ENCODE data around the gene TNK2.

Gene TNK2

GRCh38 chr3:195859061-195859845 lies 49.1 kb downstream of the TNK2 start:
- Histone ChIP-seq H3K9ac (ENCODE audit: low read depth, low read length, poor library complexity) (no peak overlapping the region), H4K8ac (ENCODE audit: low read depth, low read length) (peak overlapping the region; percentile 76), H3K4me1 (ENCODE audit: control insufficient read depth in 2 of 2, insufficient read depth in 1 of 2, low read depth in 1 of 2, low read length in 2 of 2) (peaks cover 10 to 14% of the 10 kb centered on the region in 2 donors), H3K79me1 (ENCODE audit: low read depth, low read length) (no peaks in the 10 kb centered on the region), H3K36me3 (replicated peaks in 1 of 2; ENCODE audit: control insufficient read depth in 2 of 2, insufficient read depth in 2 of 2, low read length in 2 of 2) (no peaks in the 10 kb centered on the region), H4K91ac (ENCODE audit: low read depth, low read length, poor library complexity) (no peak overlapping the region), H3K14ac (ENCODE audit: low read length) (no peak overlapping the region), H3K27ac (replicated peaks; ENCODE audit: low read length) (no peak overlapping the region), H3K27me3 (ENCODE audit: control insufficient read depth in 3 of 3, insufficient read depth in 3 of 3, low read depth in 1 of 3, low read length in 3 of 3) (peaks cover 0 to 4% (median 0%) of the 10 kb centered on the region in 3 experiments), H2AFZ (ENCODE audit: low read length) (peak overlapping the region; percentile 78), H2BK5ac (ENCODE audit: low read length) (no peak overlapping the region), H3K4me2 (ENCODE audit: insufficient read depth, low read length, poor library complexity, severe bottlenecking) (no peak overlapping the region), H3K4me3 (ENCODE audit: low read length in 2 of 2) (no peak overlapping the region), H3K23ac (ENCODE audit: low read depth, low read length, poor library complexity) (no peak overlapping the region), H3K4ac (ENCODE audit: low read length) (no peak overlapping the region), H2BK120ac (ENCODE audit: low read depth, low read length) (no peak overlapping the region), H2BK15ac (ENCODE audit: low read length) (peak overlapping the region; percentile 54), H3K18ac (ENCODE audit: low read length) (peak overlapping the region; percentile 80), H2AK5ac (ENCODE audit: low read depth, low read length) (no peak overlapping the region), H3K9me3 (replicated peaks in 1 of 2; ENCODE audit: control insufficient read depth in 2 of 2, insufficient read depth in 1 of 2, low read depth in 1 of 2, low read length in 2 of 2) (no peaks in the 10 kb centered on the region), H2BK12ac (ENCODE audit: low read length) (no peak overlapping the region)
- DNase-seq (ENCODE audit: low spot score) = peak; percentile 75
- WGBS, 2 donors (ENCODE audit: extremely low coverage in 2 of 2, insufficient read length in 2 of 2, insufficient replicate concordance in 1 of 2) = no CpG with 5 or more reads among the region's 21 CpGs

GRCh38 chr3:195856410-195857084 lies 51.8 kb downstream of the TNK2 start:
- WGBS, 2 donors (ENCODE audit: extremely low coverage in 2 of 2, insufficient read length in 2 of 2, insufficient replicate concordance in 1 of 2) = no CpG with 5 or more reads among the region's 15 CpGs
- Histone ChIP-seq H3K9ac (ENCODE audit: low read depth, low read length, poor library complexity) (peak overlapping the region; percentile 80), H4K91ac (ENCODE audit: low read depth, low read length, poor library complexity) (no peak overlapping the region), H2AK5ac (ENCODE audit: low read depth, low read length) (peak overlapping the region; percentile 32), H3K4ac (ENCODE audit: low read length) (no peak overlapping the region), H2BK120ac (ENCODE audit: low read depth, low read length) (no peak overlapping the region), H3K4me3 (ENCODE audit: low read length in 2 of 2) (no peak overlapping the region), H3K27ac (replicated peaks; ENCODE audit: low read length) (no peak overlapping the region), H3K4me2 (ENCODE audit: insufficient read depth, low read length, poor library complexity, severe bottlenecking) (no peak overlapping the region), H2BK5ac (ENCODE audit: low read length) (no peak overlapping the region), H3K9me3 (replicated peaks in 1 of 2; ENCODE audit: control insufficient read depth in 2 of 2, insufficient read depth in 1 of 2, low read depth in 1 of 2, low read length in 2 of 2) (peaks cover 0 to 4% of the 10 kb centered on the region in 2 donors), H2BK15ac (ENCODE audit: low read length) (no peak overlapping the region), H3K27me3 (ENCODE audit: control insufficient read depth in 3 of 3, insufficient read depth in 3 of 3, low read depth in 1 of 3, low read length in 3 of 3) (peaks cover 0 to 27% (median 0%) of the 10 kb centered on the region in 3 experiments), H3K36me3 (replicated peaks in 1 of 2; ENCODE audit: control insufficient read depth in 2 of 2, insufficient read depth in 2 of 2, low read length in 2 of 2) (no peaks in the 10 kb centered on the region), H2AFZ (ENCODE audit: low read length) (no peak overlapping the region), H3K23ac (ENCODE audit: low read depth, low read length, poor library complexity) (peak overlapping the region; percentile 90), H3K18ac (ENCODE audit: low read length) (peak overlapping the region; percentile 52), H3K4me1 (ENCODE audit: control insufficient read depth in 2 of 2, insufficient read depth in 1 of 2, low read depth in 1 of 2, low read length in 2 of 2) (peaks cover 9 to 10% of the 10 kb centered on the region in 2 donors), H3K14ac (ENCODE audit: low read length) (no peak overlapping the region), H3K79me1 (ENCODE audit: low read depth, low read length) (no peaks in the 10 kb centered on the region), H2BK12ac (ENCODE audit: low read length) (no peak overlapping the region), H4K8ac (ENCODE audit: low read depth, low read length) (no peak overlapping the region)
- no peak for DNase-seq (ENCODE audit: low spot score)

GRCh38 chr3:195855471-195856409 lies 52.6 kb downstream of the TNK2 start:
- Histone ChIP-seq H3K4ac (ENCODE audit: low read length) (no peak overlapping the region), H3K4me2 (ENCODE audit: insufficient read depth, low read length, poor library complexity, severe bottlenecking) (no peak overlapping the region), H2BK12ac (ENCODE audit: low read length) (no peak overlapping the region), H3K9me3 (replicated peaks in 1 of 2; ENCODE audit: control insufficient read depth in 2 of 2, insufficient read depth in 1 of 2, low read depth in 1 of 2, low read length in 2 of 2) (peaks cover 0 to 4% of the 10 kb centered on the region in 2 donors), H3K23ac (ENCODE audit: low read depth, low read length, poor library complexity) (no peak overlapping the region), H4K8ac (ENCODE audit: low read depth, low read length) (no peak overlapping the region), H3K79me1 (ENCODE audit: low read depth, low read length) (no peaks in the 10 kb centered on the region), H2AK5ac (ENCODE audit: low read depth, low read length) (no peak overlapping the region), H3K4me1 (ENCODE audit: control insufficient read depth in 2 of 2, insufficient read depth in 1 of 2, low read depth in 1 of 2, low read length in 2 of 2) (peaks cover 9 to 10% of the 10 kb centered on the region in 2 donors), H3K9ac (ENCODE audit: low read depth, low read length, poor library complexity) (no peak overlapping the region), H2BK5ac (ENCODE audit: low read length) (no peak overlapping the region), H3K18ac (ENCODE audit: low read length) (no peak overlapping the region), H2BK120ac (ENCODE audit: low read depth, low read length) (no peak overlapping the region), H3K27me3 (ENCODE audit: control insufficient read depth in 3 of 3, insufficient read depth in 3 of 3, low read depth in 1 of 3, low read length in 3 of 3) (peaks cover 0 to 27% (median 0%) of the 10 kb centered on the region in 3 experiments), H3K4me3 (ENCODE audit: low read length in 2 of 2) (no peak overlapping the region), H2AFZ (ENCODE audit: low read length) (no peak overlapping the region), H3K27ac (replicated peaks; ENCODE audit: low read length) (no peak overlapping the region), H3K14ac (ENCODE audit: low read length) (no peak overlapping the region), H3K36me3 (replicated peaks in 1 of 2; ENCODE audit: control insufficient read depth in 2 of 2, insufficient read depth in 2 of 2, low read length in 2 of 2) (no peaks in the 10 kb centered on the region), H4K91ac (ENCODE audit: low read depth, low read length, poor library complexity) (no peak overlapping the region), H2BK15ac (ENCODE audit: low read length) (no peak overlapping the region)
- no CpG with 5 or more reads among the region's 13 CpGs for WGBS, 2 donors (ENCODE audit: extremely low coverage in 2 of 2, insufficient read length in 2 of 2, insufficient replicate concordance in 1 of 2)
- no peak for DNase-seq (ENCODE audit: low spot score)
